Endothelial cell of umbilical vein (primary cell): ENCODE data around the gene RAB40B. TPM values are rescaled to one million over a fixed set of nuclear protein-coding genes. Genes with fewer than 3 reads are reported as not detected.

Experiments used
- BruUV-seq: library from RNA; stranded (reverse); fragments of 400-500 nt; replicated peaks from 2 replicates; lab custom pipeline; 2021; lab: Mats Ljungman, UMichigan
- CTCF ChIA-PET: fragments of 300-600, 350-600 bp; sonication (Branson Sonifier 250); formaldehyde crosslinking; loops from one replicate; lab custom pipeline; 2021; ENCODE audit warnings: antibody characterized with exemption, inconsistent platforms; lab: Charles Lee
- POLR2A ChIA-PET: fragments of 300-600, 350-600 bp; sonication (Branson Sonifier 250); formaldehyde crosslinking; loops from one replicate; lab custom pipeline; 2021; ENCODE audit warnings: antibody characterized with exemption, inconsistent platforms; lab: Charles Lee
- DNase-seq: peaks from one replicate; pipeline ENCODE4 v3.0.0-alpha.2; 2011; ENCODE audit warnings: low read depth, low spot score
- FAIRE-seq: peaks from 2 replicates; lab custom pipeline; 2011; peaks lifted over from hg19 to GRCh38; lab: Jason Lieb, UNC
- H2AFZ ChIP-seq: 2 replicates; pipeline ENCODE4 v1.6.0; 2012; ENCODE audit warnings: low read depth, low read length, control low read depth, inconsistent platforms
- H3K27ac ChIP-seq: 2 replicates; pipeline ENCODE4 v1.5.1; 2011; ENCODE audit warnings: low read depth, mild to moderate bottlenecking, control low read depth, low read length, moderate library complexity; ENCODE audit not compliant: insufficient read depth
- H3K27me3 ChIP-seq, 2 experiments: 2 replicates each; pipeline versions ENCODE4 v1.6.0 to v1.6.1; 2011; ENCODE audit warnings: low read length in 2 of 2, mixed read lengths in 1 of 2; ENCODE audit not compliant: control insufficient read depth in 2 of 2, insufficient read depth in 2 of 2
- H3K36me3 ChIP-seq, 2 experiments: 2 replicates in 1 of 2; 3 replicates in 1 of 2; pipeline ENCODE4 v1.5.1; 2011; ENCODE audit warnings: low read length in 2 of 2, mild to moderate bottlenecking in 1 of 2, moderate library complexity in 1 of 2; ENCODE audit not compliant: control insufficient read depth in 2 of 2, insufficient read depth in 2 of 2; ENCODE audit errors: extremely low read depth in 1 of 2
- H3K4me1 ChIP-seq: 3 replicates; pipeline ENCODE4 v1.5.1; 2011; ENCODE audit warnings: mild to moderate bottlenecking, low read length; ENCODE audit not compliant: control insufficient read depth, insufficient read depth; ENCODE audit errors: extremely low read depth
- H3K4me2 ChIP-seq: 2 replicates; pipeline ENCODE4 v1.6.1; 2011; ENCODE audit warnings: low read length, control low read depth, mixed read lengths; ENCODE audit not compliant: insufficient read depth
- H3K4me3 ChIP-seq, 3 experiments: fragments of 200-600 bp in 1 of 3; sonication (generic), shearing (Covaris generic) in 1 of 3; replicated peaks in 1 of 3; 2 replicates each; pipeline ENCODE4 v1.5.1; 2011 to 2016; ENCODE audit warnings: control low read depth in 3 of 3, low read length in 3 of 3, mild to moderate bottlenecking in 2 of 3, inconsistent platforms in 1 of 3, low read depth in 1 of 3, moderate library complexity in 1 of 3; ENCODE audit not compliant: insufficient read depth in 1 of 3
- H3K79me2 ChIP-seq: 2 replicates; pipeline ENCODE4 v1.6.0; 2012; ENCODE audit warnings: low read length, inconsistent platforms; ENCODE audit not compliant: control insufficient read depth, insufficient read depth
- H3K9ac ChIP-seq: replicated peaks from 2 replicates; pipeline ENCODE3; 2011; ENCODE audit warnings: low read length, control low read depth; ENCODE audit not compliant: insufficient read depth; ENCODE audit errors: extremely low read depth
- H3K9me1 ChIP-seq: replicated peaks from 3 replicates; pipeline ENCODE4 v1.6.0; 2011; ENCODE audit warnings: mild to moderate bottlenecking, low read length; ENCODE audit not compliant: control insufficient read depth, insufficient read depth; ENCODE audit errors: extremely low read depth
- H3K9me3 ChIP-seq: replicated peaks from 2 replicates; pipeline ENCODE4 v1.5.1; 2012; ENCODE audit warnings: low read length, inconsistent platforms; ENCODE audit not compliant: control insufficient read depth, insufficient read depth
- H4K20me1 ChIP-seq: replicated peaks from 2 replicates; pipeline ENCODE3; 2011; ENCODE audit warnings: mild to moderate bottlenecking, low read length; ENCODE audit not compliant: control insufficient read depth, insufficient read depth; ENCODE audit errors: extremely low read depth
- CTCF ChIP-seq, 2 donors: IDR thresholded peaks; 1 replicate in 1 of 2; 2 replicates in 1 of 2; pipeline ENCODE4 v1.5.1; 2011; ENCODE audit warnings: low read length in 2 of 2, mild to moderate bottlenecking in 2 of 2, moderate library complexity in 2 of 2, control low read depth in 1 of 2, inconsistent platforms in 1 of 2, low read depth in 1 of 2; ENCODE audit not compliant: insufficient read depth in 1 of 2; ENCODE audit errors: extremely low read depth in 1 of 2
- EZH2 ChIP-seq: IDR thresholded peaks from 2 replicates; pipeline ENCODE4 v1.6.1; 2012; ENCODE audit warnings: borderline replicate concordance, low read depth, mild to moderate bottlenecking, moderate library complexity, low read length, inconsistent platforms; ENCODE audit not compliant: severe bottlenecking
- FOS ChIP-seq: IDR thresholded peaks from 2 replicates; pipeline ENCODE4 v1.6.1; 2011; ENCODE audit warnings: mild to moderate bottlenecking, low read length, moderate library complexity, borderline replicate concordance; ENCODE audit not compliant: insufficient read depth
- MYC ChIP-seq: IDR thresholded peaks from one replicate; pipeline ENCODE4 v1.6.1; 2011; ENCODE audit warnings: mild to moderate bottlenecking, low read depth, low read length
- POLR2A ChIP-seq: IDR thresholded peaks from 2 replicates; pipeline ENCODE4 v1.6.1; 2012; ENCODE audit warnings: low read depth, mild to moderate bottlenecking, control low read depth, low read length
- POLR2AphosphoS5 ChIP-seq: IDR thresholded peaks from 2 replicates; pipeline ENCODE4 v1.6.1; 2012; ENCODE audit warnings: low read depth, mild to moderate bottlenecking, control low read depth, low read length, moderate library complexity; ENCODE audit not compliant: insufficient read depth
- dilution Hi-C: fragments of 300-500 bp; cut with MboI; formaldehyde crosslinking; loops from one replicate; pipeline ENCODE4 v1.15.0; 2019; ENCODE audit warnings: low sequenced_read_pairs; ENCODE audit not compliant: extremely low pct_ligation_motif_present
- intact Hi-C: fragments of 100-400 bp; cut with micrococcal nuclease; formaldehyde crosslinking; loops from one replicate; pipeline ENCODE4 v1.10.0; 2022
- polyA plus RNA-seq, 4 experiments: library from polyadenylated mRNA; depleted of rRNA in 3 of 4; stranded (reverse) in 3 of 4; unstranded in 1 of 4; fragments of >200 nt; gene quantifications; 2 replicates each; pipeline versions ENCODE4 v1.2.1 to v1.2.3, GENCODE V29; 2011 to 2012; ENCODE audit warnings: missing spikeins in 1 of 4
- total RNA-seq: library from RNA; stranded (reverse); gene quantifications from 2 replicates; pipeline ENCODE4 v1.2.3, GENCODE V29; 2021
- TF ChIP-seq, protein P1 (sequence below): IDR thresholded peaks from 2 replicates; pipeline ENCODE4 v1.6.1; 2011; ENCODE audit not compliant: insufficient read depth, insufficient read length

RAB40B gene
- total and polyA plus RNA-seq, 2 donors (not counting 3 experiments of a cell fraction or from before 2014, with no cell fraction given) = 5.5 to 9.3 TPM

DNA sequence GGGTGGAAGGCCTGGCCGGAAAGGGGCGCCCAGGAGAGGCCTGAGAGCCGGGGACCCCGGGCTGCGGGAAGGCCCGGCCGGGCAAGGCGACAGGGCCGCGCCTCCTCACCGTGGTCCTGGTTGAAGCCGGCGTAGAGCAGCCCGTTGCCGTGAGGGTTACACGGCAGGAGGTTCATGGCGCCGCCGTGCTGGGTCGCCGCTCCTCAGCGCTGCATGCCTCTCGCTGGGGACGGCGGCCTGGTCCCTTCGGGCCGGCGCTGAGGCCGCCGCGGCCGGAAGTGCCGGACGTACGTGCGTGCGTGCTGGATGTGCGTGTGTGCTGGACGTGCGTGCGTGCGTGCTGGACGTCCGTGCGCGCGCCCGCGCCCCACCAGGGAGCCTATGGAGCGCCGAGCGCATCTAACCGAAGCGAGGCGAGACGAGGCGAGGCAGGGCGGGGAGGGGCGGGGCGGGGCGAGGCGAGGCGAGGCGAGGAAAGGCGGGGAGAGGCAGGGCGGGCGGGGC lies 50.3 kb downstream of the RAB40B start, which contains the start of gene WDR45B:
TSS of gene WDR45B (minus strand) at position 280 of the 504 bp plus-strand sequence. CDS start at position 176, 104 bp downstream.
- FAIRE-seq = peak; percentile 95
- Histone ChIP-seq H3K4me1 (peaks cover 6% of the 10 kb centered on the region), H3K27ac (peak within 1 kb of the TSS; percentile 71), H3K27me3 (no peaks in the 10 kb centered on the region), H3K4me2 (peak within 1 kb of the TSS; percentile 57), H3K9ac (peak within 1 kb of the TSS; percentile 92), H2AFZ (peak within 1 kb of the TSS; percentile 64), H3K9me1 (no peaks in the 10 kb centered on the region), H3K9me3 (no peaks in the 10 kb centered on the region), H3K79me2 (peaks cover 46% of the 10 kb centered on the region), H3K4me3 (peak within 1 kb of the TSS; percentile 14 to 100 (median 49)), H3K36me3 (peaks cover 0 to 12% of the 10 kb centered on the region in 2 experiments), H4K20me1 (peaks cover 2% of the 10 kb centered on the region)
- TF ChIP-seq EZH2 (no peak), POLR2AphosphoS5 (peak; percentile 97), MYC (no peak), POLR2A (peak; percentile 93)
- TF ChIP-seq, protein P1, sequence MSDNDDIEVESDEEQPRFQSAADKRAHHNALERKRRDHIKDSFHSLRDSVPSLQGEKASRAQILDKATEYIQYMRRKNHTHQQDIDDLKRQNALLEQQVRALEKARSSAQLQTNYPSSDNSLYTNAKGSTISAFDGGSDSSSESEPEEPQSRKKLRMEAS = peak; percentile 64
- dilution Hi-C loops = no loop called here
- ChIA-PET CTCF (no interaction called here), POLR2A (no interaction called here)
- intact Hi-C loops = no loop called here
- DNase-seq = peak; percentile 95
- BruUV-seq = no TSS peak

- dilution Hi-C loops = no loop called here
- peak overlapping the region; percentile 71 for H3K27ac ChIP-seq
- peak overlapping the region; percentile 92 for H3K9ac ChIP-seq
- CTCF ChIA-PET = no interaction called here
- peaks cover 2% of the 10 kb centered on the region for H4K20me1 ChIP-seq
- peaks cover under 1 to 13% of the 10 kb centered on the region in 2 experiments for H3K36me3 ChIP-seq
- FAIRE-seq (no peak), DNase-seq (peak; percentile 20)
- no peaks in the 10 kb centered on the region for H3K9me1 ChIP-seq
- TF ChIP-seq CTCF (IDR thresholded peaks at IDR 0.05; ENCODE audit: extremely low read depth in 1 of 2, insufficient read depth in 1 of 2, low read depth in 1 of 2, low read length in 2 of 2) (peak in 1 of 2 donors; percentile 31), FOS (no peak)
- peak overlapping the region; percentile 33 for H3K4me2 ChIP-seq
- H3K4me3 ChIP-seq = peak overlapping the region; percentile 14 to 100 (median 49)
- peaks cover 48% of the 10 kb centered on the region for H3K79me2 ChIP-seq
- BruUV-seq = TSS peak; percentile 23
- POLR2A ChIA-PET = no interaction called here
- no peaks in the 10 kb centered on the region for H3K27me3 ChIP-seq
- peaks cover 6% of the 10 kb centered on the region for H3K4me1 ChIP-seq
- intact Hi-C loops = no loop called here
- no peaks in the 10 kb centered on the region for H3K9me3 ChIP-seq
- no peak overlapping the region for H2AFZ ChIP-seq
Measured at GRCh38 chr17:82647593-82648164, 50.8 kb downstream of the RAB40B start.
